Endometrium (tissue), 2 donors: ENCODE data around the gene STIM2.

Experiments used
- FAIRE-seq: peaks from 2 replicates; lab custom pipeline; 2012; peaks lifted over from hg19 to GRCh38; lab: Jason Lieb, UNC
- donor health status: control.
- donor health status: control.

The STIM2 gene

GRCh38 chr4:26905172-26905571 lies 44.5 kb downstream of the STIM2 start:
- FAIRE-seq: no peak

DNA sequence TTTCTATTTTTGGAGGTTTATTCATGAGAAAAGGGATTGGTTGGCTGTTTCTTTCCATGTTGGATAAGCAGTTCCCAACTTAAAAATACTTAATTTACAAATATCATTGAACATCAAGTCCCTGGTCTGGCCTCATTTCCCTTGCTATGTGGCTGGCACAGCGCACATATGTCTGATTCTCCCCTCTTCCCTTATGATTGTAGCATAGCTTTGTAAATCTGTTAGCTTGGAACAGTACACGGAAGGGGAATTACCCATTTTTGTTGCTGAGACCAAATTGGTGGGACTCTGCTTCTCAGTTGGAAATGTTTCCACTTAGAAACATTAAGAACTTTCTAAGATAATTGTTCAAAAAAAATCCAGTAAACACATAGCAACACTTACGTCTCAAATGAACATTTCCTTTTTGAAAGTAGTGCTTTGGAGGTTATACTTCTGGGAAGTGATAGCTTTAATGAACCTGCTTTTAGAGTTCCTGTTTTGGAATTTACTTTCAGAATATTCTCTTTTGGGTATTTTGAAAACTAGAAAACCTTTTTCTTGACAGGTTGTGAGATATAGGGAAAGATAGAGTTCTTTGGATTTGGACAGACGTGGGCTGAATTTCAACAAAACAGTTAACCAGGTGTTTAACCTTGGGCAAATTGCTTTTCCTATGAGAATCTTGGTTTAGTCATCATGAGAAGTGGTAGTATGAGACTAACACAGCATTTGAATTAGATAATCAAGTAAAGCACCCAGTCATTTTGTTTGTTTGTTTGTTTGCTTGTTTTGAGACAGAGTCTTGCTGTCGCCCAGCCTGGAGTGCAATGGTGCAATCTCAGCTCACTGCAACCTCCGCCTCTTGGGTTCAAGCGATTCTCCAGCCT lies 47.3 kb downstream of the STIM2 start:
- FAIRE-seq: no peak

DNA sequence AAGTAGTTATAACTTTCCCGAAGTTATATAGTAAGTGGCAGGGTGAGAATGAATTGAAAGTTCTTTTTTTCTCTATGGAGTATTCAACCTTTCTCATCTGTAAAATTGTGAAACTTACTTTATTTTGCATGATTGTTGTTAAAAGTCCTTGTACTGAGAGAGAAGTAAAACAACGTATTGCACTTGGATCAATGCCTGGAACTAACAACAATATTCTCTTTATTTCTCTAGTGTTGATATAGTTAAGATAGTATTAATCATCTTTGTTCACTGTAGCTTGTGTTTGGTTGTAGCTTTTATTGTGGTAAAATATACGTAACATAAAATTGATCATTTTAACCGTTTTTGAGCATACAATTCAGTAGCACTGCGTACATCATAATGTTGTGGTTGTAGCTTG lies 48.7 kb downstream of the STIM2 start:
- FAIRE-seq: no peak

DNA sequence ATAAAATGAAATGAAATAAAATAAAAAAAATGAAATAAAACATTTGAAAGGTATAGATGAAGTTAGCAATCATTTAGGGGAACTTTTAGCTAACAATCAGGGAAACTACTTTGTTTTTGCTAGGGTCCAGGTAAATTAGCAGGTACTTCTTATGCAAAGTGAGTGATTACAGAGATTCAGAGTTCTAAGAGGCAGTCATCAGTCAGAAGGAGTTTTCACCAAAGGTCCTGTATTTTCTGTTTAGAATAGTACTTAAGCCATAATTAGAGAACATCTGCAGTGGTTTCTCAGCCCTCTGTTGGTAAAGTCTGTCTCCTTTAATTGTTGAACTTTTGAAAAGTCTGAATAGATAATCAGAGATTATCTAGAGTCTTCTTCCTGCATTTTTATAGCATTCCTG lies 50.6 kb downstream of the STIM2 start:
- no peak for FAIRE-seq

- FAIRE-seq: no peak
These were observed 51.4 kb downstream of the STIM2 start for GRCh38 chr4:26912069-26912468.

- peak; percentile 15 for FAIRE-seq
These were observed 52.2 kb downstream of the STIM2 start for GRCh38 chr4:26912810-26913209.

- no peak for FAIRE-seq
These were observed 55.6 kb downstream of the STIM2 start for GRCh38 chr4:26916195-26916594.

- no peak for FAIRE-seq
These were observed 70.3 kb downstream of the STIM2 start for GRCh38 chr4:26930964-26931363.

DNA sequence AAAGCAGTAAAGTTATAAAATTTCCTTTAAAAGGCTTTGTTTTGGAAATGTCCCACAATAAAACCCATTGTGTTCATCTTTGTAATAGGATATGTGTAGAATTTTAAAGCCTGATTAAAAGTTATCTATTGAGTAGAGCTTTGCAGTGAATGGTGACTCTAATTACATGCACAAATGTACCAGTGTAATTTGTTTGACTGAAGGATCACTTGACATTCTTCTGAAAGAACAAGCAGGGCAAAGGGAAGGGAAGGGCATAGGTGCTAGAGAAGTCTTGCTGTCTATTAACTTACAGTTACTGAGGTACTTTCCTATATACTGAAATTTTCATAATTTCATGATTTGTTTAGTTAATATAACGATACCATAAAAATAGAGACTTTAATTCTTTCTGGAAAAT lies 70.8 kb downstream of the STIM2 start:
- no peak for FAIRE-seq

GRCh38 chr4:26931966-26932365 lies 71.3 kb downstream of the STIM2 start:
- no peak for FAIRE-seq

DNA sequence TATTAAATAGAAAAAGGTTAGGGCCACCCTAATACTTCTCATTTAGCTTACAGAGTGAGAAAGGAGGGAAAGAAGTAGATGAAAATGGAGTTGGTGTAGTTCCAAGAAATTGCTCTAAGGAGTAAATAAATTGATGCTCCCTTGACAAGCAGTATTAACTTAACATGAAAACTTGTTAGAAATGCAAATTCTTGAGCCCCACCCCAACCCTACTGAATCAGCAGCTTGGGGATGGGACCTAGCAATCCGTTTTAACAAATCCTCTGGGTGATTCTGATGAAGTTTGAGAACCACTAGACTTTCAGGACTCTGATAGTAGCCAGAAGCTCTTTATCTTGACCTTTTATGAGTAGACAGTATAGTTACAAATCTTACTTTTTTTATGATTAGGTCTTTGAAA lies 74.8 kb downstream of the STIM2 start:
- FAIRE-seq: no peak

DNA sequence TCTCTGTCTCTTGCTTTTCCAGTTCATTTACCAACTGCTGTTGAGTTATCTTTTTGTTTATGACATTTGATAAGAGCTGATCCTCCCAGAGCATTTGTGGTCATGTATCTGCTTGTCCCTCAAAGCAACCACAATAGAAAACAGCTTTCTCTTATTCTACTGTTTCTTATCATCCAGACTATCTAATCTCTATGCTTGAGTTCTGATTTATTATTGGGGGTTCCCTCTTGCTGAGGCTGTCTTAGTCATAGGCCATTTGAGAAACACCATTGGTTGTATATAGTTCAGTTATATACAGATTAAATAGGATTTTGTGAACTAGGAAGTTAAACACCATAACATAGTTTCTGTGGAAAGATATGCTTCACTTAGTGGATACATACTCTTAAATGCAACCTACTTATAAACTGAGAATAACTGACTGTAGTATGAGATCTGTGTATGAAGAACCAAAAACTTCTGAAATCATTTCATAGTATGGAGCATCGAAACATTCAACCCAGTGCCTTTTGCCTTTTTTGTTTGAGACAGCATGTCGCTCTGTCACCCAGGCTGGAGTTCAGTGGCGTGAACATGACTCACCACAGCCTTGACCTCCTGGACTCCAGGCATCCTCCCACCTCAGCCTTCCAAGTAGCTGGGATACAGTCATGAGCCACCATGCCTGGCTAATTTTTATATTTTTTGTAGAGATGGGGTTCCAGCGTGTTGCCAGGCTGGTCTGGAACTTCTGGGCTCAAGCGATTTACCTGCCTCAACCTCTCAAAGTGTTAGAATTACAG lies 75.8 kb downstream of the STIM2 start:
- no peak for FAIRE-seq

GRCh38 chr4:26937139-26937538 lies 76.5 kb downstream of the STIM2 start:
- FAIRE-seq: no peak

DNA sequence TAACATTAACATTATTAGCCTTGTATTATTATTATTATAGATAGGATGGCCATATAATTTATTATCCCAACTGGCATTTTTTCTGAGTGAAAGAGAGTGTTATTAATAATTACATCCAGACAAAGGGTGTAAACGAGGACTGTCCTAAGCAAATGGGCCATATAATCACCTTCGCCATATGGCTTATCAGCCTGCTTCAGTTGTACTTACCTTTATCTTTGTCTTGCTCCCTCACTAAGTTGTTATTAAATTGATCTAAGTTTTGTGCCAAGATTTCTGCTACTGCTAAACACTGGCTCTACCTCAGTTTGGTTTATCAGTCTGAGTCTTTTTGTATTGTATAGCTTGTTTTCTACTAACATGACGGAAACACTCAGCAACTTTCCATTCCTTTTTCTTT lies 76.9 kb downstream of the STIM2 start:
- FAIRE-seq: no peak

GRCh38 chr4:26938516-26938915 lies 77.9 kb downstream of the STIM2 start:
- no peak for FAIRE-seq

DNA sequence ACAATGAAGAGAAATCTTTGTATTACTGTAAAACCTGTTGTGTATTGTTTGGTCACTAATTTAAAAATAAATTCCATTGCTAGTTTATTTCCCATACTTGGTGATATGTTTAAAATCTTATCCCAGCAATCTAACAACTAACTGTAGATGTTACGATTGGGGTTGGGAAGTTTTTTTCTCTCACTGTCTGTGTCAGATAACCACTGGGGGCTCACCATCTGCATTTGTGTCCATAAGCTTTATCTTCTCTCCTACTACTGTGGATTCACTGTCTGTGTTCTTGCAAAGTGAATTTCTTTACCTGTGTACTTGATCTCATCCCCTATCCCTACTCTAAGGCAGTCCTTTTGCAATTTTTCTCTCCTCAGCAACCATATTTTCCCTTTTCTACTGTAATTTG lies 81.3 kb downstream of the STIM2 start:
- no peak for FAIRE-seq

DNA sequence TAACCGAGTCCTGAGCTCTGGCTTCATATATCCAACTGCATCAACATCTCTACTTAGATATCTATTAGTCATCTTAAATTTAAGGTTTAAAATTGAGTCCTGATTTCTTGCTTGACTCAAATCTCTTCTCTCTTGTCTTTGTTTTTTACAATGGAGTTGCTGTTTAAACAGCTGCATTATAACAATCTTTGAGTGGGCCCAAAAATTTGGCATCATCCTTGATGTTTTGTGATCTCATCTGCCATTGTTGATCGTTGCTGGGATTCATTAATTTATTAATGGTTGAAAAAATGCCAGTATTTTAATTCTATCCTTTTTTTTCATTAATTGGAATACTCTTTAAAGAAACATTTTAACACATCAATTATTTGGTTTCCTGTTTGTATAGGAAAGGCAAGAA lies 82.2 kb downstream of the STIM2 start:
- FAIRE-seq: no peak

- FAIRE-seq: no peak
These were observed 82.8 kb downstream of the STIM2 start for GRCh38 chr4:26943391-26943790.

DNA sequence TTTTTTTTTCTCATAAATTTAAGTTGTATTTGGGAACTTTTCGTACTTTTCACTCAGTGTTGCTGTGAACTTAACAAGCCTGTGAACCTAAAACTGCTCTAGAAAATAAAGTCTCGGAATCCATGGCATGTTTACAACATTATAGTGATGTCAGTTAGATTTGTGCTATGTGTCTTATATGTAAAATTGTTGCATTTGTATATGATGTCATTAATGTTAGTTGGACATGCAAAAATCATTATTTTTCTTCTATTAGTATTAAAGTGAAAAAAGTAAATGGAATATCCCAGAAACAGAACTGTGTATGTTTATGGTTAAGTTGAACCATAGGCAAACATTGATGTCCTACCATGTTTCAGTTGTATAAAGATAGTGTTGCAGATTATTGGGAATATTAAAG lies 85.2 kb downstream of the STIM2 start:
- FAIRE-seq: peak; percentile 23

DNA sequence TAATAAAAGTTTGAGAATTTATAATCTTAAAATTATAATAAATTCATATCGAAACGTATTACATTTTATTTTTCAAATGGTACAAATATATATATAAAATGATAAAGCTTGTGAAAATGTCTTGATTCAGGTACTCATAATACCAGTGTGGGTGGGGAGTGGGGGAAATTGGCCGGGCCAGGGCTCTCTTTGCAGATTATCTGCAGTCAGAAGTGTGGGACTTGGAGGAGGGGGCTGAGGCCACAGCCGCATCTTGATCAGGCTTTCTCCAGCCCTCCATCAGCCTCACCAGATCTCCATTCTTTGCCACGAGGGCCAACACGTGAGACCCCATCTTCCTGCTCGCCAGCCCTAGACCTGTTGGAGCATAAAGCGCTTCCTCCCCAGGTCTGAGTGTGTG lies 86.7 kb downstream of the STIM2 start:
- no peak for FAIRE-seq

GRCh38 chr4:26950446-26950845 lies 89.8 kb downstream of the STIM2 start:
- no peak for FAIRE-seq

- no peak for FAIRE-seq
These were observed 92.2 kb downstream of the STIM2 start for GRCh38 chr4:26952891-26953290.

DNA sequence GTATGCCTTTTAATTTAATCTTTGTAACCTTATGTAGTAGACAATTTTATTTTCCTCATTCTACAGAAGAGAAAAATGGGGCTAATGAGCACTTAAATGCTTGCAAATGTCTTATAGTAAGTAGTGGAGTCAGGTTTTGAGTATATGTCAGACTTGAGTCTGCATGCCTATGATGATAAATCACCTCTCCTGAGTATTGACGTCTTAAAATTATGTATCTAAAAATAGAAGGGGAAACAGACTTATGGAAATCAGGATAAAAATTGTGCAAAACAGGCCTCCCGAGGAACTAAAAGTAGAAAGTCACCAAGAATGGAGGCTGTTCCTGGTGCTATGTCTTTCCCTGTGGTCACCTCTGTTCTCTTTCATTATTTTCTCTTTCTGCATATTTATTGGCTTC lies 92.7 kb downstream of the STIM2 start:
- FAIRE-seq: no peak
